Neural crest cell (in vitro differentiated cells): ENCODE data around the gene CBX5. TPM values are rescaled to one million over a fixed set of nuclear protein-coding genes. Genes with fewer than 3 reads are reported as not detected.

Experiments
- DNase-seq: peaks from one replicate; pipeline ENCODE4 v3.0.0; 2021; ENCODE audit warnings: low read depth, mixed read lengths, low spot score
- H3K27ac Mint-ChIP-seq: one replicate; pipeline ENCODE4 v1.8.0; 2021; ENCODE audit warnings: mild to moderate bottlenecking, mixed read lengths; ENCODE audit not compliant: unreplicated experiment
- H3K27me3 Mint-ChIP-seq: 2 replicates; pipeline ENCODE4 v1.8.0; 2021; ENCODE audit warnings: low read depth, mild to moderate bottlenecking, mixed read lengths
- H3K36me3 Mint-ChIP-seq: 2 replicates; pipeline ENCODE4 v1.8.0; 2021; ENCODE audit warnings: low read depth, mild to moderate bottlenecking, mixed read lengths
- H3K4me1 Mint-ChIP-seq: 2 replicates; pipeline ENCODE4 v1.8.0; 2021; ENCODE audit warnings: mixed read lengths
- H3K4me3 Mint-ChIP-seq: one replicate; pipeline ENCODE4 v1.8.0; 2021; ENCODE audit warnings: mild to moderate bottlenecking, mixed read lengths
- H3K9me3 Mint-ChIP-seq: 2 replicates; pipeline ENCODE4 v1.8.0; 2021; ENCODE audit warnings: mixed read lengths
- CTCF ChIP-seq: fragments of 200-600 bp; sonication (generic); conservative IDR thresholded peaks from 2 replicates; pipeline ENCODE4 v1.5.0; 2021; ENCODE audit warnings: antibody characterized with exemption, mild to moderate bottlenecking
- total RNA-seq: library from RNA; stranded (reverse); gene quantifications from 2 replicates; pipeline ENCODE4 v1.2.1, GENCODE V29; 2021

Gene CBX5
- total RNA-seq, 1 donor from 2014 or later, result 369 TPM

- Mint-ChIP-seq H3K36me3 (no peaks in the 10 kb centered on the region), H3K27ac (peak overlapping the region; percentile 21), H3K9me3 (no peaks in the 10 kb centered on the region)
Observed at GRCh38 chr12:54220567-54220966, 59.4 kb downstream of the CBX5 start.

GRCh38 chr12:54220092-54220557 lies 59.8 kb downstream of the CBX5 start:
- H3K27ac Mint-ChIP-seq, result peak overlapping the region; percentile 21
- H3K4me1 Mint-ChIP-seq, result peaks cover 30% of the 10 kb centered on the region

More at GRCh38 chr12:54220567-54220966, 59.4 kb downstream of the CBX5 start:
- TF ChIP-seq CTCF, result no peak
- DNase-seq, result no peak
- Mint-ChIP-seq H3K27me3 (peaks cover 29% of the 10 kb centered on the region), H3K4me1 (peaks cover 30% of the 10 kb centered on the region), H3K4me3 (no peak overlapping the region)

GRCh38 chr12:54217774-54218241 lies 62.1 kb downstream of the CBX5 start:
- Mint-ChIP-seq H3K9me3 (no peaks in the 10 kb centered on the region), H3K27me3 (peaks cover 52% of the 10 kb centered on the region), H3K36me3 (no peaks in the 10 kb centered on the region), H3K4me3 (peak overlapping the region; percentile 77), H3K27ac (peak overlapping the region; percentile 76), H3K4me1 (peaks cover 30% of the 10 kb centered on the region)
- DNase-seq, result peak; percentile 58
- no peak for TF ChIP-seq CTCF

More at GRCh38 chr12:54220092-54220557, 59.8 kb downstream of the CBX5 start:
- peak overlapping the region; percentile 60 for H3K4me3 Mint-ChIP-seq
- no peaks in the 10 kb centered on the region for H3K9me3 Mint-ChIP-seq
- DNase-seq, result peak; percentile 76
- no peaks in the 10 kb centered on the region for H3K36me3 Mint-ChIP-seq
- TF ChIP-seq CTCF, result peak; percentile 82
- peaks cover 33% of the 10 kb centered on the region for H3K27me3 Mint-ChIP-seq

- TF ChIP-seq CTCF, result peak; percentile 83
- Mint-ChIP-seq H3K36me3 (no peaks in the 10 kb centered on the region), H3K4me3 (peak overlapping the region; percentile 77), H3K27me3 (peaks cover 58% of the 10 kb centered on the region), H3K27ac (peak overlapping the region; percentile 76), H3K4me1 (peaks cover 30% of the 10 kb centered on the region), H3K9me3 (no peaks in the 10 kb centered on the region)
- peak; percentile 74 for DNase-seq
Observed at GRCh38 chr12:54216797-54217661, 62.9 kb downstream of the CBX5 start.

GRCh38 chr12:54215989-54216796 lies 63.7 kb downstream of the CBX5 start:
- peaks cover 65% of the 10 kb centered on the region for H3K27me3 Mint-ChIP-seq
- DNase-seq, result no peak
- peak overlapping the region; percentile 77 for H3K4me3 Mint-ChIP-seq
- no peaks in the 10 kb centered on the region for H3K9me3 Mint-ChIP-seq
- TF ChIP-seq CTCF, result no peak
- peaks cover 30% of the 10 kb centered on the region for H3K4me1 Mint-ChIP-seq
- no peak overlapping the region for H3K27ac Mint-ChIP-seq
- H3K36me3 Mint-ChIP-seq, result no peaks in the 10 kb centered on the region
